MCF 10A (cell line): ENCODE measurements around the gene SMARCD2. TPM values are rescaled to one million over a fixed set of nuclear protein-coding genes. Genes with fewer than 3 reads are reported as not detected.

Experiments
- BruUV-seq: library from RNA; stranded (reverse); fragments of 400-500 nt; replicated peaks from 2 replicates; lab custom pipeline; 2021; lab: Mats Ljungman, UMichigan
- CTCF ChIA-PET: fragments of 300-600 bp; sonication (Branson Sonifier 250); formaldehyde crosslinking; extraction: SDS; loops from one replicate; lab custom pipeline; 2021; ENCODE audit warnings: antibody characterized with exemption, inconsistent platforms; lab: Yijun Ruan, JAX
- POLR2A ChIA-PET: fragments of 300-600, 350-650 bp; sonication (Branson Sonifier 250); formaldehyde crosslinking; extraction: SDS; loops from one replicate; lab custom pipeline; 2020; ENCODE audit warnings: antibody characterized with exemption, inconsistent platforms; lab: Yijun Ruan, JAX
- DNase-seq: peaks from one replicate; pipeline ENCODE4 v3.0.0-alpha.2; 2018; ENCODE audit not compliant: unreplicated experiment
- H3K27ac Mint-ChIP-seq: one replicate; pipeline ENCODE4 v1.8.0; 2022; ENCODE audit warnings: mild to moderate bottlenecking, low read depth, mixed read lengths; ENCODE audit not compliant: unreplicated experiment
- H3K27me3 Mint-ChIP-seq: one replicate; pipeline ENCODE4 v1.8.0; 2022; ENCODE audit warnings: mixed read lengths; ENCODE audit not compliant: insufficient read depth, unreplicated experiment
- H3K36me3 Mint-ChIP-seq: one replicate; pipeline ENCODE4 v1.8.0; 2022; ENCODE audit warnings: mild to moderate bottlenecking, moderate library complexity, mixed read lengths; ENCODE audit not compliant: insufficient read depth, unreplicated experiment
- H3K4me1 Mint-ChIP-seq: one replicate; pipeline ENCODE4 v1.8.0; 2022; ENCODE audit warnings: mixed read lengths; ENCODE audit not compliant: insufficient read depth, unreplicated experiment
- H3K4me3 Mint-ChIP-seq: one replicate; pipeline ENCODE4 v1.8.0; 2022; ENCODE audit warnings: mild to moderate bottlenecking, moderate library complexity, mixed read lengths; ENCODE audit not compliant: unreplicated experiment
- H3K9me3 Mint-ChIP-seq: one replicate; pipeline ENCODE4 v1.8.0; 2022; ENCODE audit warnings: mixed read lengths; ENCODE audit not compliant: unreplicated experiment
- intact Hi-C: fragments of 100-400 bp; cut with micrococcal nuclease; formaldehyde crosslinking; loops from 2 replicates; pipeline ENCODE4 v1.14.1; 2022
- total RNA-seq: library from RNA; stranded (reverse); gene quantifications from 2 replicates; pipeline ENCODE4 v1.2.3, GENCODE V29; 2022
- TF ChIP-seq, protein P1 (sequence below): fragments of 200-600 bp; IDR thresholded peaks from one replicate; pipeline ENCODE4 v1.8.0; 2022; ENCODE audit warnings: antibody characterized with exemption, mild to moderate bottlenecking; ENCODE audit not compliant: unreplicated experiment

The SMARCD2 gene
- total RNA-seq, 1 experiment from 2014 or later = 54.6 TPM

- no peak overlapping the region for H3K27ac Mint-ChIP-seq
- H3K9me3 Mint-ChIP-seq = no peaks in the 10 kb centered on the region
- ChIA-PET CTCF (interaction anchor here (0.5 to 2.8 kb wide), 5 partner anchors 9 to 259 kb away, joined by 3 to 14 read pairs (median 4); no protein-coding TSS in a partner anchor), POLR2A (interaction anchor here (0.7 kb wide), 1 partner anchor 46 kb away, joined by 3 read pairs; no protein-coding TSS in a partner anchor)
- BruUV-seq = no TSS peak
- H3K4me3 Mint-ChIP-seq = no peak overlapping the region
- no peak for DNase-seq
- H3K4me1 Mint-ChIP-seq = no peaks in the 10 kb centered on the region
- intact Hi-C loops = no loop called here
- TF ChIP-seq, protein P1, sequence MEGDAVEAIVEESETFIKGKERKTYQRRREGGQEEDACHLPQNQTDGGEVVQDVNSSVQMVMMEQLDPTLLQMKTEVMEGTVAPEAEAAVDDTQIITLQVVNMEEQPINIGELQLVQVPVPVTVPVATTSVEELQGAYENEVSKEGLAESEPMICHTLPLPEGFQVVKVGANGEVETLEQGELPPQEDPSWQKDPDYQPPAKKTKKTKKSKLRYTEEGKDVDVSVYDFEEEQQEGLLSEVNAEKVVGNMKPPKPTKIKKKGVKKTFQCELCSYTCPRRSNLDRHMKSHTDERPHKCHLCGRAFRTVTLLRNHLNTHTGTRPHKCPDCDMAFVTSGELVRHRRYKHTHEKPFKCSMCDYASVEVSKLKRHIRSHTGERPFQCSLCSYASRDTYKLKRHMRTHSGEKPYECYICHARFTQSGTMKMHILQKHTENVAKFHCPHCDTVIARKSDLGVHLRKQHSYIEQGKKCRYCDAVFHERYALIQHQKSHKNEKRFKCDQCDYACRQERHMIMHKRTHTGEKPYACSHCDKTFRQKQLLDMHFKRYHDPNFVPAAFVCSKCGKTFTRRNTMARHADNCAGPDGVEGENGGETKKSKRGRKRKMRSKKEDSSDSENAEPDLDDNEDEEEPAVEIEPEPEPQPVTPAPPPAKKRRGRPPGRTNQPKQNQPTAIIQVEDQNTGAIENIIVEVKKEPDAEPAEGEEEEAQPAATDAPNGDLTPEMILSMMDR = no peak
- H3K27me3 Mint-ChIP-seq = peaks cover 27% of the 10 kb centered on the region
- H3K36me3 Mint-ChIP-seq = no peaks in the 10 kb centered on the region
Measured at GRCh38 chr17:63855185-63855584, 12.7 kb upstream of the SMARCD2 start.

DNA sequence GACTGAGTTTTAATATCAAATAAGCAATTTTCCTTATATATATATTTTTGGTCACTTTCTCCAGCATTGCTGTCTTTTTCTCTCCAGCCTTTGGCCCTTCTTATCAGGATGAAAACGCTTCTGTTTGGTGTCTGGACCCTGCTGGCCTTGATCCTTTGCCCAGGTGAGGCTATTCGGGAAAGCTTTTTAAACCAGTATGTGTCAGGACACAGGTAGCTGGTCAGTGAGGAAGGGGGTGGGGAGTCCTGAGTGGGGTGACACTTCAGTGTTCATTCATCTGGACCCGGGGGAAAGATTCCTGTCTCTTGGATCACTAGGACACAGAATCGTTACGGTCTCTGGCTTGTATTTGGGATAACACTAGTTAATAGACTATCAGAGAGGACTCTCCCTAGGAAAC lies 12.2 kb upstream of the SMARCD2 start:
- DNase-seq = no peak
- H3K9me3 Mint-ChIP-seq = no peaks in the 10 kb centered on the region
- intact Hi-C loops = no loop called here
- TF ChIP-seq, protein P1 = no peak
- H3K4me3 Mint-ChIP-seq = no peak overlapping the region
- ChIA-PET CTCF (interaction anchor here (0.6 to 2.8 kb wide), 5 partner anchors 10 to 260 kb away, joined by 3 to 14 read pairs (median 3); no protein-coding TSS in a partner anchor), POLR2A (interaction anchor here (0.7 kb wide), 1 partner anchor 46 kb away, joined by 3 read pairs; no protein-coding TSS in a partner anchor)
- no peaks in the 10 kb centered on the region for H3K36me3 Mint-ChIP-seq
- H3K27me3 Mint-ChIP-seq = peaks cover 23% of the 10 kb centered on the region
- H3K27ac Mint-ChIP-seq = no peak overlapping the region
- no TSS peak for BruUV-seq
- no peaks in the 10 kb centered on the region for H3K4me1 Mint-ChIP-seq

DNA sequence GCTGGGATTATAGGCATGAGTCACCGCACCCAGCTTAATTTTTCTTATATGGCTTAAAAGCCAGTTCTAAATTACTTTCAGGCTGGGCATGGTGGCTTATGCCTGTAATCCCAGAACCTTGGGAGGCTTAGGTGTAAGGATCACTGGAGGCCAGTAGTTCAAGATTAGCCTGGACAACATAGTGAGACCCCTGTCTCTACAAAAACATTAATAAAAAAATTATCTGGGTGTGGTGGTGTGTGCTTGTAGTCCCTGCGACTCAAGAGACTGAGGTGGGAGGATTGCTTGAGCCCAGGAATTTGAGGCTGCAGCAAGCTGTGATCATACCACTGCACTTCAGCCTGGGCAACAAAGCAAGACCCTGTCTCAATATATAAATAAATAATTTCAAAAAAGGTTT lies 10.8 kb upstream of the SMARCD2 start:
- Mint-ChIP-seq H3K4me3 (no peak overlapping the region), H3K27me3 (peaks cover 11% of the 10 kb centered on the region), H3K9me3 (no peaks in the 10 kb centered on the region), H3K36me3 (no peaks in the 10 kb centered on the region), H3K4me1 (no peaks in the 10 kb centered on the region), H3K27ac (no peak overlapping the region)
- BruUV-seq = no TSS peak
- ChIA-PET POLR2A (no interaction called here), CTCF (interaction anchor here (2.8 kb wide), 1 partner anchor 13 kb away, joined by 14 read pairs; no protein-coding TSS in a partner anchor)
- intact Hi-C loops = no loop called here
- DNase-seq = no peak
- TF ChIP-seq, protein P1 = no peak

GRCh38 chr17:63850401-63850800 lies 7.9 kb upstream of the SMARCD2 start:
- H3K27ac Mint-ChIP-seq = no peak overlapping the region
- peaks cover 10% of the 10 kb centered on the region for H3K27me3 Mint-ChIP-seq
- intact Hi-C loops = no loop called here
- no peak overlapping the region for H3K4me3 Mint-ChIP-seq
- POLR2A ChIA-PET = no interaction called here
- H3K9me3 Mint-ChIP-seq = no peaks in the 10 kb centered on the region
- CTCF ChIA-PET = interaction anchor here (0.9 kb wide), 1 partner anchor 17 kb away, joined by 3 read pairs; no protein-coding TSS in a partner anchor
- no peak for DNase-seq
- H3K4me1 Mint-ChIP-seq = peaks cover 7% of the 10 kb centered on the region
- no peaks in the 10 kb centered on the region for H3K36me3 Mint-ChIP-seq
- no TSS peak for BruUV-seq
- TF ChIP-seq, protein P1 = no peak
